GM21717 (cell line): ENCODE results near the gene RASSF1.

Source experiments
- ATAC-seq: cut with Tn5 transposase; IDR thresholded peaks from one replicate; pipeline ENCODE4 v1.9.1; 2021; ENCODE audit warnings: mild to moderate bottlenecking, moderate library complexity; ENCODE audit not compliant: unreplicated experiment

The RASSF1 gene, protein sequence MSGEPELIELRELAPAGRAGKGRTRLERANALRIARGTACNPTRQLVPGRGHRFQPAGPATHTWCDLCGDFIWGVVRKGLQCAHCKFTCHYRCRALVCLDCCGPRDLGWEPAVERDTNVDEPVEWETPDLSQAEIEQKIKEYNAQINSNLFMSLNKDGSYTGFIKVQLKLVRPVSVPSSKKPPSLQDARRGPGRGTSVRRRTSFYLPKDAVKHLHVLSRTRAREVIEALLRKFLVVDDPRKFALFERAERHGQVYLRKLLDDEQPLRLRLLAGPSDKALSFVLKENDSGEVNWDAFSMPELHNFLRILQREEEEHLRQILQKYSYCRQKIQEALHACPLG

GRCh38 chr3:50340448-50341329, at the start of gene RASSF1:
Gene RASSF1 (minus strand): TSS chr3:50340836. CDS start chr3:50340805, 31 bp downstream.
- no peak for ATAC-seq

GRCh38 chr3:50389414-50389767, 48.8 kb upstream of the RASSF1 start:
- no peak for ATAC-seq

- ATAC-seq, result no peak
Observed at GRCh38 chr3:50388720-50389413, 48.2 kb upstream of the RASSF1 start.

DNA sequence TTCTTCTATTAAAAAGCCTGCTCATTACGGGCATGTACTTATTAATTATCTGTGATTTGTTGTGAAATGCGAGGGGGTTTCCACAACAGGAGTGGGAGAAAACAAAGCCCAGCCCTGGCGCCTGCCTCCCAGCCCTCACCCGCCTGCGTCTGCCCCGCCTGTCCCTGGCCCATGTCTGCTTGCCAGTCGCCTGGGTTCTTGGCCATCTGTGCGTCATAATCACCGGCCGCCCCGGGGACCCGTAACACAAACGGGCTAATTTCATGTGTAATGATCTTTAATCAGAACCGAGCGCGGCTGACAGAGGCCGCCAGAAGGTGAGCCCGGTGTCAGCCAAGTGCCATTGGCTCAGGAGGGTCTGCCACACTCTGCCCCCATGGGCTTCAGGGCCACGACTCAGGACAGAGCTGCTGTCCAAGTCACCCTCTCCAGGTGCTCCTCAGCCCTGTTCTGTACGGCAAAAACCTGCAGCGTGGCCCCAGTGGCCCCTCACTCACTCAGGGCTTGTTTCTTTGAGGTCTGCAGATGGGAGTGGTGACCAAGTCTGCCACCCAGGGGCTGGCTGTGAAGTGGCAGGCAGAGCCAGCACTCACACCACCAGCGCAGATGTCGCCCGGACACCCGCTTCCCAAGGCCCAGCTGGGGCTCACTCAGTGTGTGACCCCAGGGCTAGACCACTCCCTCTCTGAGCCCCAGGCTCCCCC, 47.5 kb upstream of the RASSF1 start:
- no peak for ATAC-seq

DNA sequence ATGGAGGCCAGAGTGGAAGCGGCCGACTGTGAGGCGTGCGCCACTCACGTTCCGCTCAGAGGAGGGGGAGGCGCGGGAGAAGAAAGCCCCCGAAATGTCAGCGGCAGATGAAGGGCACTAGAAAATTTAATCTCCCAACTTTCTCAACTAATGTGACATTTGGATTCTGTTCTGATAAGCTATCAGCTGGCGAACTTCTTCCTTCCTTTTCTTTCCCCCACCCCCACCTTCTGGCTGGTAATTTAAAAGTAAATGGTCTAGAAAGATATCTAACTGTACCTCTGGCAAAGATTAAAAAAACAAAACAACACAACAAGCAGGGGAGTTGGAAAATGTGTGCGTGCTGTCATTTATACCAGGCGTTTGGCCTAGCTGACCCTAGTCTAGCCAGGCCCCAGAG, 45.1 kb upstream of the RASSF1 start:
- ATAC-seq, result no peak

DNA sequence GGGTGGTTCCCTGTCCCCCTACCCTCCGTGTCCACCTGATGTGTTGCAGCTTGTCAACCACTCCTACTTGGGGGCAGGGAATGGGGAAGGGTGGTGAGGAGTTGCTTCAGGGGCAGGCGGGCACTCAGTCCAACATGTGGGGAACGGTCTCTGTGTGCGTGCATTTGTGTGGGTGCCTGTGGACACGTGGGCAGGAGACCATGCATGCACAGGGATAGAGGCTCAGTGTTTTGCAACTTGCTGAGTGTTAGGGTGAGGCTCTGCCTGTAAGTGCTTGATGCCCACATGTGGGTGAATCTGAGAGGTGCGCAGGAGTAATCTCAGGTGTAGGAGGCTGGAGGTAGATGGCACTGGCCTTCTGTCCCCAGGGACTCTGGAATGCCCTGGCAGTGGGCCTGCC, 43.1 kb upstream of the RASSF1 start:
- ATAC-seq, result no peak

DNA sequence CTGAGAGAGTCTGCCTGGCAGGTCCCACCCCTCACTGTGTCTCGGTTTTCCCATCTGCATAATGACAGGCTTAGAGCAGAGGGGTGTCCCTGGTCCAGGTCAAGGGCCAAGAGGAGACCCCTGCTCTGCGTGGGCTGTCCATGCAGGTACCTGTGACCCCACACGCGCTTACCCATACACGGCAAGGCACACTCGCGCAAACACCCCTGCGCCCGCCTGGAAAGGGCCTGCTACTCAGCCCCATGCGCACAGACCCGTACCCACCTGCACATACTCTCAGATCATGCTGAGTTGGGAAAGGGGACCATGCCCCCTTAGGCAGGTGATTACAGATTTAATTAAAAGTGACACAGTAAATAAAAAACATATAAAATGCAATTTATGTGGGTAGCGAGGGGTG, 42.1 kb upstream of the RASSF1 start:
- ATAC-seq, result no peak

DNA sequence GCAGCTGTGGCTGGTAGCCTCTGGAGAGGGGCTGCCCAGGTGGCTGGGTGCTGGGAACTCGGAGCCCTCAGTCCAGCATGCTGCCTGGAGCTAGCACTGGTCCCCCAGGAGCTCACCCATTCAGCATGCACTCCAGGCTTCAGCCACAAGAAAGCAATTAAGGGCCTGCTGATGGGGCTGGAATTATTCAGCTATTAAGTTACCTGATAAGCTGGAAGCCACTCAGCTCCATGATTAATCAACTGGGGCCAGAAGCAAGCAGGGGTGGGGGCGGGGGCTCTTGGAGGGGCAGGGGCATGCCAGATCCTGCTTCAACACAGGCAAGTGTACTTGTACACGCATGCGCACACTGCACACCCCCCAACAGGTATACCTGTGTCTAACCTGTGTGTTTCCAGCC, 40.7 kb upstream of the RASSF1 start:
- ATAC-seq, result no peak

DNA sequence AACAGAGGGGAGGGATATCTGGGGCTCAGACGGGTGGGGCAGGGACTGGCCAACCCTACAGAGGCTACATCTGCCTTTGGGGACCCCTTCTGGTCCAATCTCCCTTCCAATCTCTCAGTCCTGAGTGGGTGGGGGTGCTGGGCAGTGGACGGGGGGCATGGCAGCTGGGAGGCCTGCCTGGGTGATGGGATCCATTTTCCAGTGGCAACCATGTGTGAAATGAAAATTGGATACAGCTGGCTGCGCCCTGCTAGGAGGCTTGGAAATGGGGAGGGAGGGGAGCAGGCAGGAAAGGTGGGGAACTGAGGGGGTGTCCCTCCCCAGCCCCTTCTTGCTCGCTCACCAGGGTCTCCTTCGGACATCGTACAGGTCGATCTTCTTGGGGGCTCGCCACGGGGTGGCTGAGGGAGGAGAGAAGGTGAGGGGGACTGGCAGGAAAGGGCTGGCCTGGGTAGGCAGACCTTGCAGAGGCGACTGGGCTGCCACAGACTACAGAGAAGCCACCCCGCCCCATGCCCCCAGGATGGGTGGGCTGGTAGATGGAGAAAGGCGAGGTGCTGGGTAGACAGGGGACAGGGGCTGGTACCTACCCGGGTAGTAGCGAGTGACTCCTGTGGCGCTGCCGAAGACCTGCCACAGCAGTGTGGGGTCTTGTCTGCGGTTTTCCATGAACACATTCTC, 39.9 kb upstream of the RASSF1 start:
- no peak for ATAC-seq

GRCh38 chr3:50378757-50379156, 38.1 kb upstream of the RASSF1 start:
- no peak for ATAC-seq

GRCh38 chr3:50378024-50378423, 37.4 kb upstream of the RASSF1 start:
- ATAC-seq, result no peak

DNA sequence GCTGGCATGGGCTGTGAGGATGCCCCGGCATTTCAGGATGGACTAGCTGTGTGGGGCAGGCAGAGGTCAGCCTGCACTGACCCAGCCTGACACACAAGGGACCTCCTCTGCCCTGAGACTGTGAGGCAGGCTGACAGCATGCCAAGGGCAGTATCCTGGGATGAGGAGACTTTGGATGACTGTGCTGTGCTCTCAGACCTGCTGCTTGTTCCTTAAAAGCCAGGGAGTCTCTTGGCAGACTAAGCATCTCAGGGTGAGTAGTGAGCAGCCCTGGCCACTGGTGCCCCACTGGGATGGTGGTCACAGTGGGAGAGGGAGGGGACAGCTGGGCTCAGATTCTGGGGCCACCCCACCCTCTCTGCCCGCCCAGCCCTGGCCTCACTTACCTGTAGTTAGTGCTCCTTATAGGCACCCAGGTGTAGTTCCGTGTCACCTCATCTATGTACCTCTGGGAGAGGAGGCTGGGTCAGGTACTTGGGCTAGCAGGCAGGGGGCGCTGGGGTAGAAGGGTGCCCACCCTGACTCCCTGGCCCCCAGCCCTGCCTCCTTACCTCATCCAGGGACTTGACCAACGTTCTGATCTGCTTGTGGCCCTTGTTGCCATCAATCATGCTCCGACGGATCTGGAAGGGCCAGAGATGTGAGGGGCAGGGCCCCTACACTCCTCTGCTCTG, 34.8 kb upstream of the RASSF1 start:
- no peak for ATAC-seq

DNA sequence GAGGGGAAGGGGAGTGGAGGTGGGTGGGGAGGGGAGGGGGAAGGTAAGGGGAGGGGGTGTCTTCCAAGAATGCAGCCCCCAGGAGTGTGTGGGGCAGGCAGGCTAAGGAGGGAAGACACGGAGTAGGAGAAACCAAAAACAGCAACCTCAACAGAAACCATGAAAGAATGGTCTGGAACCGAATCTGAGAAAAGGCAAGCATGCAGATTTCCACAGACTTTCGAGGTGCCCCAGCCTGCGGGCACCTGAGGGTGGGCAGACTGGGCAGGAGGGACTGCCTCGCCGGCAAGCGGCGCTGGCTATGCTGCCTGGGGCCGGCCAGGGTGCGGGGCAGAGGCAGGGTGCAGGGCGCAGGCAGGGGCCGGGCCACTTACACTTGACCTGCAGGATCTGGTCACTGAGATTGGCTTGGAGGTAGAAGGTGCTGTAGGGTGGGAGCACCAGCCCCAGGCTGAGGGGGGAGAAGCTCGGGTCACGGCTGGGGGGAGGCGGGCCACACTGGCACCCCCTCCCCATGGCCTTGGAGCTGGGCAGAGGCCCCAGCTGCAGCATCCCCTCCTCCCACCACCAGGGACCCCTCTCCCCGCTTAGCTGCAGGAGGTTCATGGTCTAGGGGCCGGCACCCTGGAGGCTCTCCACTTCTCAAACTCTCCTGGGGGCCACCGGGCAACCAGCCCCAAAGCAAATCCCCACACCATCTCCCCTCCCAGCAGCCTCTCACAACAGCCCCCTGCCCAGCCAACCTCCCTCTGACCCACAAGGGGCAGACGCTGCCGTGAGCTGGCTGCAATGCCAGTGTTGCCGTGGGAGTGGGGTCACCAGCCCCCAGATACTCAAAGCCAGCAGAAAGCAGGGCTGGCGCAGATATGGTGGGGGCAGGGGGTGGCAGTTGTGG, 34.0 kb upstream of the RASSF1 start:
- no peak for ATAC-seq

DNA sequence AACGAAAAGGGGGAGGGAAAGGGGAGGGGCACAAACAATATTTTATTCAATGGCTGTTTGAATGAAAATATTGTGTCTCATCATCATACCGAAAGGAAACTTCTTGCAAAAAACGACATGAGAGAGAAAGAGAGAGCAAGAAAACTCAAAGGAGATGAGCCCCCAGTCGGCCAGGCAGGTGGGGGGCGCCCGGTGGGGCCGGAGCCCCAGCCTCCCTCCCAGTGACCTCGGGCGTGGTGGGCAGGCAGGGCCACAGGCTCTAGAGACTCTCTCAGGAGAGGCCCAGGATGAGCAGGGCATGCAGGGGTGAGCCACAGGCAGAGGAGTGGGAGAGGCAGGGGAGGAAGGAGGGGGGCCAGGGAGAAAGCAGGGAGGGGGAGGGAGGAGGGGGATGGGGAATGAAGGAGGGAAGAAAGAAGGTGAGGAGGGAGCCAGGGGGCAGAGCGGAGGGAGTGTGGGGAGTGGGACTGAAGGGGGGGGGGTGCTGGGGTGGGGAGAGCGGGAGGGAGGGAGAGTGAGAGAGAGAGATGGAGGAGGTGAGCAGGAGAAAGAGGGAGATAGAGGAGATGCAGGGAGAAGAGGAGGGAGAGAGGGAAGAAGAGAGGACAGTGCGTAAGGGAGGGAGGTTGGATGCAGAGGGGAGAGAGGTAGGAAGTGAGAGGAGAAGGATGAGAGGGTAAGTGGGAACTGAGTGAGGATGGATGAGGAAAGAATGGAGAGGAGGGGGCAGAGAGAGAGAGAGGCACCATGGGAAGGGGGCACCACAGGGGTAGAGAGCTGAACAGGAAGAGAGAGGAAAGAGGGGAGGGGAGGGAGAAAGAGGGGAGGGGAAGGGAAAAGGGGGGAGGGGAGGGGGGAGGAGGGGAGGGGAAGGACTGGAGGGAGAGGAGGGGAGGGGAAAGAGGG, 32.8 kb upstream of the RASSF1 start:
- no peak for ATAC-seq

- no peak for ATAC-seq
Observed at GRCh38 chr3:50372349-50372748, 31.7 kb upstream of the RASSF1 start.

GRCh38 chr3:50371133-50371685, 30.6 kb upstream of the RASSF1 start:
- no peak for ATAC-seq

- ATAC-seq, result no peak
Observed at GRCh38 chr3:50370594-50370993, 30.0 kb upstream of the RASSF1 start.
